Measurements from ENCODE around the gene IKZF1. TPM values are rescaled to one million over a fixed set of nuclear protein-coding genes. Genes with fewer than 3 reads are reported as not detected.

Gene IKZF1
- total and polyA plus RNA-seq, 5 experiments from 2014 or later = 145 to 435 (median 257) TPM

- H3K9me3 Mint-ChIP-seq = peaks cover 0 to 4% (median 0%) of the 10 kb centered on the region in 9 donors
- DNase-seq (peak in 3 of 10 donors; percentile 53 to 61 (median 56)), ATAC-seq (peak; percentile 55 to 75)
- peaks cover 0 to 2% (median 0%) of the 10 kb centered on the region in 5 donors for H3K27me3 Mint-ChIP-seq
- POLR2A ChIA-PET = interaction anchor here (0.9 to 44.8 kb wide), 5 partner anchors 4 to 145 kb away, joined by 3 to 1553 read pairs (median 742); partner anchors contain the start of gene IKZF1
- H3K27ac Mint-ChIP-seq = peak overlapping the region in 9 of 10 donors; percentile 94 to 100 (median 97)
- peaks cover 67 to 99% (median 97%) of the 10 kb centered on the region in 4 donors for H3K4me1 Mint-ChIP-seq
- peak overlapping the region; percentile 38 to 91 (median 78) for H3K4me3 Mint-ChIP-seq
- H3K36me3 Mint-ChIP-seq = peaks cover 10 to 77% (median 39%) of the 10 kb centered on the region in 3 donors
Observed at GRCh38 chr7:50352282-50352681, 47.8 kb downstream of the IKZF1 start.

DNA sequence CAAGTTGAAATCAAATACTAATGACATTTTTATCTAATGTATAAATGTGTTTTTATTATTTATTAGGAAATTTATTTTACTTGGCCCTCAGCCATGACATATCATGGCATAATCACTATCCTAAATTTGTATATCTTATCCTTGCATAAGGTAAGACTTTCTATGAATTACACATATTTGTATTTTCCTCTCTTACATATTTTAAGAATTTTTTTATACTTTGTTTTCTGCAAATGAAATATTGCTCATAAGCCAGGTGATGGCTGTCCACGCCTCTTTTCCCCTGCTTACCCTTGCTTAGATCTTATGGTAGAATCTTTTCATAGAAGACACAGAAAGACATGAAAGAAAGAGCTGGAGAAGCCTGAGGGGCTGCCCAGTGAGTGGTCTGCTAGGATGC, 48.2 kb downstream of the IKZF1 start:
- DNase-seq = no peak
- POLR2A ChIA-PET = interaction anchor here (0.8 to 44.8 kb wide), 4 partner anchors 5 to 86 kb away, joined by 3 to 1553 read pairs (median 742); partner anchors contain the start of gene IKZF1
- Mint-ChIP-seq H3K9me3 (peaks cover 0 to 4% (median 0%) of the 10 kb centered on the region in 9 donors), H3K27me3 (peaks cover 0 to 2% (median 0%) of the 10 kb centered on the region in 5 donors), H3K36me3 (peaks cover 14 to 77% (median 40%) of the 10 kb centered on the region in 3 donors), H3K27ac (peak overlapping the region in 9 of 10 donors; percentile 96 to 100 (median 98)), H3K4me3 (peak overlapping the region; percentile 19 to 81 (median 72)), H3K4me1 (peaks cover 68 to 99% (median 97%) of the 10 kb centered on the region in 4 donors)
- ATAC-seq = no peak

DNA sequence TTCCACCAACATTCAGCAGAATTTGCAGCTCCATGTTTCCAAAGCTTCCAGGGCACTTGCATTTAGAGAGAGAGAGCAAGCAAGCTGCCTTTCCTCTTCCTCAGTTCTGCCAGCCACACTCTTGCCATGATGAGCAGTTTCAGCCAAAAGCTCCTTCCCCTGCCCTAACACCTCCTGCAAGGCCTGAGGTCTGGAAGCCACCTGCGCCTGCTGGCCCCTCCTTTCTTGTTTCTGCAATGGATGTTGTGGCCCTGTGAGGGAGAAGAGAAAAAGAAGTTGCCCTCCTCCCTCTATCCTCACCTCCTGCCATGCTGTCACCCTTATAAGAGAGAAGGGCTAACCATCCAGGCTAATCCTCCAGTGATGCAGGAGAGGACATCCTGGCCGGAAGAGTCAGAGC, 48.7 kb downstream of the IKZF1 start:
- POLR2A ChIA-PET = interaction anchor here (0.8 to 44.8 kb wide), 4 partner anchors 4 to 87 kb away, joined by 3 to 1553 read pairs (median 742); partner anchors contain the start of gene IKZF1
- DNase-seq (no peak), ATAC-seq (no peak)
- Mint-ChIP-seq H3K4me1 (peaks cover 70 to 99% (median 97%) of the 10 kb centered on the region in 4 donors), H3K27me3 (peaks cover 0 to 2% (median 0%) of the 10 kb centered on the region in 5 donors), H3K36me3 (peaks cover 16 to 77% (median 38%) of the 10 kb centered on the region in 3 donors), H3K9me3 (peaks cover 0 to 4% (median 0%) of the 10 kb centered on the region in 9 donors), H3K4me3 (peak overlapping the region; percentile 19 to 81 (median 72)), H3K27ac (peak overlapping the region in 9 of 10 donors; percentile 96 to 100 (median 98))

DNA sequence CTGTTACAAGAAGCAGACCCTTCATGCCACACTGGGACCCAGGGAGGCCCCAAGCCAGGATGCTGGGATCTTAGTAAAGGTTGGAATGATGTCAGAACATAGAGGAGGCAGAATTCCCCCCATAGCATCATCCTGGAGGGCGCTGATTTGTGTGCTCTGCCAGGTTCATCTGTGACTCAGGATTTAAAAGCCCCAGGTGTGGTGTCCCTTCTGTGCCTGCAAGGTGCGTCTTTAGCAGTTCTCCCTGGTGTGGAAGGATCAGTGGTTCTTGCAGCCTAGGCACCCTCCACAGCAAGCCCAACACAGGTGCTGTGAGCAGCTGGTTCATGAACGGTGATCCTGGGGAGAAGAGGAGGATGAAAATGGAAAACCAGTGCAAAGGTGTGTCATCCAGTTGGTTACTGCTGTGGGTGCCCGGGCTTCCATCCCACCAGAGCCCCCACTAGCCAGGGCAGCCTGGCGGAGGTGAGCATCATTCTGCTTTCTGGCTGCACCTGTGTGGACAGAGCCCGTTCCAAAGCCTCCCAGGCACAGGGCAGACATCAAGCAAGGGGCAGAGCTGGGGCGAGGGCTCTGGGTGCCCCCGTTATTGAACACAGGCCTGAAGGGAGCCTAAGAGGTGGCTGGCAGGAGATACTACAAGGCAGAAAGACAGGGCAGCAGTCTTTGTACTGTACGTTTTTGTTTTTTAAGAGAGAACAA, 49.5 kb downstream of the IKZF1 start:
- peaks cover 12 to 75% (median 33%) of the 10 kb centered on the region in 3 donors for H3K36me3 Mint-ChIP-seq
- H3K27me3 Mint-ChIP-seq = peaks cover 0 to 2% (median 0%) of the 10 kb centered on the region in 5 donors
- peaks cover 71 to 99% (median 96%) of the 10 kb centered on the region in 4 donors for H3K4me1 Mint-ChIP-seq
- ATAC-seq (no peak), DNase-seq (no peak)
- POLR2A ChIA-PET = interaction anchor here (0.8 to 44.8 kb wide), 6 partner anchors 3 to 89 kb away, joined by 3 to 1553 read pairs (median 376); partner anchors contain the start of gene IKZF1
- peak overlapping the region in 9 of 10 donors; percentile 96 to 100 (median 98) for H3K27ac Mint-ChIP-seq
- peak overlapping the region in 9 of 10 donors; percentile 37 to 81 (median 75) for H3K4me3 Mint-ChIP-seq
- H3K9me3 Mint-ChIP-seq = no peaks in the 10 kb centered on the region

DNA sequence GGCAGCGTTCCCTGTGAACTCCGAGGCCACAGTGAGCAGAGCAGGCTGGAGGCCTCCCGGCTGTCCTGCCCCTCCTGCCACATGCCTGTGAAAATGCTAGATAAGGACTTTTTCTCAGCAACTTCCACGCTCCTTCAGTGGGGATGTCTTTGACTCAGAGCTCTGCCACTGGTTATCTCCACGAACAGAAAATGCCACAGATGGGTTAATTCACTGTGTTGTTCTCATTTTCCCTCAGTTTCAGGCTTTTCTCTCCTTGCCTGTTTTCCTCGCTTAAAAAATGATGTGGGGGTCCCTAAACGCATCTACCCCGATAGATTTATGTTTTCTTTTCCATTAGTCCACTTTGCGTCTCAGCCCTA, 51.3 kb downstream of the IKZF1 start:
- peak overlapping the region in 9 of 10 donors; percentile 52 to 86 (median 70) for H3K4me3 Mint-ChIP-seq
- peaks cover 0 to 2% (median 0%) of the 10 kb centered on the region in 5 donors for H3K27me3 Mint-ChIP-seq
- ATAC-seq (no peak), DNase-seq (no peak)
- peaks cover 12 to 84% (median 35%) of the 10 kb centered on the region in 3 donors for H3K36me3 Mint-ChIP-seq
- POLR2A ChIA-PET = interaction anchor here (1.0 to 44.8 kb wide), 5 partner anchors 2 to 43 kb away, joined by 3 to 1553 read pairs (median 742); partner anchors contain the start of gene IKZF1
- H3K4me1 Mint-ChIP-seq = peaks cover 77 to 99% (median 96%) of the 10 kb centered on the region in 4 donors
- H3K9me3 Mint-ChIP-seq = no peaks in the 10 kb centered on the region
- H3K27ac Mint-ChIP-seq = peak overlapping the region in 9 of 10 donors; percentile 96 to 100 (median 100)

- POLR2A ChIA-PET = interaction anchor here (1.0 to 44.8 kb wide), 5 partner anchors 1 to 44 kb away, joined by 3 to 1553 read pairs (median 742); partner anchors contain the start of gene IKZF1
- ATAC-seq (no peak), DNase-seq (no peak)
- Mint-ChIP-seq H3K27me3 (peaks cover 0 to 2% (median 0%) of the 10 kb centered on the region in 5 donors), H3K36me3 (peaks cover 12 to 85% (median 37%) of the 10 kb centered on the region in 3 donors), H3K4me3 (peak overlapping the region; percentile 27 to 86 (median 68)), H3K4me1 (peaks cover 77 to 99% (median 96%) of the 10 kb centered on the region in 4 donors), H3K9me3 (no peaks in the 10 kb centered on the region), H3K27ac (peak overlapping the region in 9 of 10 donors; percentile 96 to 100 (median 100))
Observed at GRCh38 chr7:50356212-50356944, 51.9 kb downstream of the IKZF1 start.

DNA sequence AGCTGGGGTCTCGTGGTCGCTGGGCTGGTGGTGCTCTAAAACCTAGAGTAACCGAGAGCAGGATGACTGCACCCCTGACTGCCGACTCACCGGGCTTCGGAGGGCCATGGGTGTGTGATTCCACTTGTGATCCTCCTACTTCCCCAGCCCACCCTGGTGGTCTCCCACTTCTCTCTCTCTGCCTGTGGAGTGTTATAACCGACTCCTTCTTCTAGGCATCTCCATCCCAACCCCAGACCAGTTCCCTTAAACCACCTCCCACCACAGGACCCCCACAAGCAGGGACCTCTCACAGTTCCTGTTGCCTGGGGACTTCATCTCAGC, 52.4 kb downstream of the IKZF1 start:
- peak overlapping the region in 9 of 10 donors; percentile 96 to 100 (median 100) for H3K27ac Mint-ChIP-seq
- peaks cover 75 to 98% (median 96%) of the 10 kb centered on the region in 4 donors for H3K4me1 Mint-ChIP-seq
- DNase-seq = no peak

DNA sequence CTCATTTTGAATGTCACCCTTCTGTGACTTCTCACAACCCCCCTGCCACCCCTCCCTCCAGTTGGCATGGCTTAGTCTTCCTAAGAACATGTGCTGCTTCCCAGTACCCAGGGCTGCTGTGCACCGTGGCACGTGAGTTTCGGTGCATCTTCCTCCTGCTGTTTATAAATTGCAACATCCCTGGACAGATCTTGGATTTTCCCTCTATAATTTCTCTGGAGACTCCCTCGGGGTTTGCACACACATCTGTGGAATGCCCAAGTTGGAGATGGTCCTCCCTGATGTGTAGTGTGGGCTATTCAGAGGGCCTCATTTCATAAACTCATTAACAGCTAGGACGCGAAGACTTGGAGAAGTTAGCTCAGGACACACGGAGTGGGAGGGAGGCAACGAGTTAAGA, 52.9 kb downstream of the IKZF1 start:
- H3K27me3 Mint-ChIP-seq = peaks cover 0 to 2% (median 0%) of the 10 kb centered on the region in 5 donors
- H3K9me3 Mint-ChIP-seq = peaks cover 0 to under 1% (median 0%) of the 10 kb centered on the region in 9 donors
- peaks cover 72 to 98% (median 96%) of the 10 kb centered on the region in 4 donors for H3K4me1 Mint-ChIP-seq
- peaks cover 8 to 86% (median 38%) of the 10 kb centered on the region in 3 donors for H3K36me3 Mint-ChIP-seq
- no peak for DNase-seq
- H3K27ac Mint-ChIP-seq = peak overlapping the region in 9 of 10 donors; percentile 96 to 100 (median 100)
- H3K4me3 Mint-ChIP-seq = peak overlapping the region; percentile 19 to 86 (median 74)
- ATAC-seq = no peak
- POLR2A ChIA-PET = interaction anchor here (0.5 to 44.8 kb wide), 7 partner anchors 0 to 151 kb away, joined by 3 to 1553 read pairs (median 102); partner anchors contain the start of gene IKZF1

More for the DNA sequence above, 52.4 kb downstream of the IKZF1 start:
- Mint-ChIP-seq H3K27me3 (peaks cover 0 to 2% (median 0%) of the 10 kb centered on the region in 5 donors), H3K36me3 (peaks cover 12 to 84% (median 38%) of the 10 kb centered on the region in 3 donors), H3K4me3 (peak overlapping the region; percentile 52 to 86 (median 68)), H3K9me3 (no peaks in the 10 kb centered on the region)
- POLR2A ChIA-PET = interaction anchor here (0.5 to 44.8 kb wide), 4 partner anchors 1 to 151 kb away, joined by 6 to 1553 read pairs (median 742); partner anchors contain the start of gene IKZF1
- no peak for ATAC-seq

- POLR2A ChIA-PET = interaction anchor here (0.9 to 44.8 kb wide), 9 partner anchors 1 to 154 kb away, joined by 3 to 1553 read pairs (median 39); partner anchors contain the start of genes FIGNL1 and IKZF1
- peaks cover 0 to 8% (median 0%) of the 10 kb centered on the region in 9 donors for H3K9me3 Mint-ChIP-seq
- no peak for ATAC-seq
- peaks cover 0 to 2% (median 0%) of the 10 kb centered on the region in 5 donors for H3K27me3 Mint-ChIP-seq
- DNase-seq = no peak
- H3K4me1 Mint-ChIP-seq = peaks cover 76 to 99% (median 98%) of the 10 kb centered on the region in 4 donors
- peaks cover 16 to 89% (median 44%) of the 10 kb centered on the region in 3 donors for H3K36me3 Mint-ChIP-seq
- H3K4me3 Mint-ChIP-seq = peak overlapping the region; percentile 34 to 86 (median 74)
- H3K27ac Mint-ChIP-seq = peak overlapping the region in 9 of 10 donors; percentile 96 to 100 (median 100)
Observed at GRCh38 chr7:50358041-50358705, 53.7 kb downstream of the IKZF1 start.

DNA sequence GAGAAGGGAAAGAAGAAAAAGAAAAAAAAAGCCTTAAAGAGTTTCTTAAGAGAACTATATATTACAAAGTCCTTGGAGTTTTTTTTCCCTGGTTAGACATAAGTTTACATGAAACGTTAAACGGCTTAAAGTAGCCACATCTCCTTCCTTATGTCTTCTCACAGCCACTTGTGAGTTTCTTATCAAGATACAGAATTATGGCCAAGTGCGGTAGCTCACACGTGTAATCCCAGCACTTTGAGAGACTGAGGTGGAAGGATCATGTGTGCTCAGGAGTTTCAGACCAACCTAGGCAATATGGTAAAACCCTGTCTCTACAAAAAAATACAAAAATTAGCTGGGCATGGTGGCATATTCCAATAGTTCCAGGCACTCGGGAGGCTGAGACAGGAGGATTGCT, 54.3 kb downstream of the IKZF1 start:
- ATAC-seq (no peak), DNase-seq (no peak)
- H3K9me3 Mint-ChIP-seq = peaks cover 0 to 10% (median 0%) of the 10 kb centered on the region in 9 donors
- H3K4me1 Mint-ChIP-seq = peaks cover 74 to 99% (median 98%) of the 10 kb centered on the region in 4 donors
- H3K27me3 Mint-ChIP-seq = peaks cover 0 to 2% (median 0%) of the 10 kb centered on the region in 5 donors
- H3K36me3 Mint-ChIP-seq = peaks cover 16 to 86% (median 46%) of the 10 kb centered on the region in 3 donors
- H3K4me3 Mint-ChIP-seq = peak overlapping the region; percentile 34 to 86 (median 74)
- POLR2A ChIA-PET = interaction anchor here (1.1 to 44.8 kb wide), 11 partner anchors 1 to 210 kb away, joined by 3 to 1553 read pairs (median 39); partner anchors contain the start of genes FIGNL1 and IKZF1
- peak overlapping the region in 9 of 10 donors; percentile 96 to 100 (median 100) for H3K27ac Mint-ChIP-seq

All from naive thymus-derived CD8-positive, alpha-beta T cell (primary cell).